Transverse colon (tissue), 4 donors: ENCODE data around the gene RPS27L. TPM values are rescaled to one million over a fixed set of nuclear protein-coding genes. Genes with fewer than 3 reads are reported as not detected.

Experiments
- DNase-seq: peaks from one replicate; pipeline ENCODE4 v3.0.0-alpha.2; 2019
- H3K27ac ChIP-seq, 4 donors: fragments of 200-600 bp; sonication (generic); 2 replicates each; pipeline ENCODE4 v1.5.1; 2016 to 2018; ENCODE audit warnings: inconsistent platforms in 4 of 4
- H3K27me3 ChIP-seq: fragments of 200-600 bp; sonication (generic); 2 replicates; pipeline ENCODE4 v1.5.1; 2017; ENCODE audit warnings: inconsistent platforms
- H3K36me3 ChIP-seq, 4 donors: fragments of 200-600 bp; sonication (generic); 2 replicates each; pipeline ENCODE4 v1.5.1; 2017 to 2019; ENCODE audit warnings: inconsistent platforms in 4 of 4
- H3K4me1 ChIP-seq, 4 donors: fragments of 200-600 bp; sonication (generic); 2 replicates each; pipeline ENCODE4 v1.5.1; 2017 to 2020; ENCODE audit warnings: inconsistent platforms in 4 of 4
- H3K4me3 ChIP-seq, 4 donors: fragments of 200-600 bp; sonication (generic); 1 replicate in 1 of 4; 2 replicates in 3 of 4; pipeline versions ENCODE4 v1.5.1 to v1.6.1; 2017 to 2019; ENCODE audit warnings: inconsistent platforms in 4 of 4
- H3K9me3 ChIP-seq, 2 donors: fragments of 200-600 bp; sonication (generic); 2 replicates each; pipeline ENCODE4 v1.5.1; 2017 to 2019; ENCODE audit warnings: inconsistent platforms in 2 of 2
- EP300 ChIP-seq: sonication (generic); formaldehyde crosslinking; IDR thresholded peaks from one replicate; pipeline ENCODE4 v1.6.1; 2017; ENCODE audit warnings: antibody characterized with exemption, low read depth
- POLR2A ChIP-seq: fragments of 450-650 bp; IDR thresholded peaks from one replicate; pipeline ENCODE4 v1.6.1; 2016; ENCODE audit warnings: antibody characterized with exemption, mild to moderate bottlenecking, moderate library complexity
- POLR2AphosphoS5 ChIP-seq, 3 donors: sonication (generic); formaldehyde crosslinking; IDR thresholded peaks; one replicate each; pipeline ENCODE4 v1.6.1; 2016; ENCODE audit warnings: antibody characterized with exemption in 3 of 3
- WGBS, 2 donors: methylation state at CpG; one replicate each; pipeline ENCODE4 v1.1.5; 2018; ENCODE audit warnings: low coverage in 1 of 2; 5-methylcytosine and 5-hydroxymethylcytosine counted together
- in situ Hi-C, 4 donors: fragments of 200-750 bp; cut with MboI; loops; one replicate each; pipeline versions ENCODE4 v1.15.0 to v1.15.1; 2017; ENCODE audit warnings: low sequenced_read_pairs in 3 of 4, low pct_ligation_motif_present in 1 of 4, low pct_unique_long_range_greater_than_20kb in 1 of 4
- intact Hi-C: fragments of 100-400 bp; cut with DNase I; formaldehyde crosslinking; loops from one replicate; pipeline ENCODE4 v1.15.1; 2023; ENCODE audit warnings: low total_unique reads
- total RNA-seq, 4 donors: library from RNA; depleted of rRNA; stranded (reverse); fragments of >200 nt; gene quantifications; one replicate each; pipeline ENCODE4 v1.1.0, GENCODE V29; 2016
- TF ChIP-seq, protein P1 (sequence below), 5 experiments: fragments of 200-600 bp in 3 of 5; fragments of 450-650 bp in 2 of 5; sonication (generic) in 3 of 5; IDR thresholded peaks; 1 replicate in 2 of 5; 2 replicates in 3 of 5; pipeline ENCODE4 v1.5.1; 2016 to 2017; ENCODE audit warnings: antibody characterized with exemption in 5 of 5, inconsistent platforms in 3 of 5, mild to moderate bottlenecking in 2 of 5, moderate library complexity in 1 of 5

The RPS27L gene
- total RNA-seq, 4 donors from 2014 or later: 4.5 to 143 (median 58.5) TPM

DNA sequence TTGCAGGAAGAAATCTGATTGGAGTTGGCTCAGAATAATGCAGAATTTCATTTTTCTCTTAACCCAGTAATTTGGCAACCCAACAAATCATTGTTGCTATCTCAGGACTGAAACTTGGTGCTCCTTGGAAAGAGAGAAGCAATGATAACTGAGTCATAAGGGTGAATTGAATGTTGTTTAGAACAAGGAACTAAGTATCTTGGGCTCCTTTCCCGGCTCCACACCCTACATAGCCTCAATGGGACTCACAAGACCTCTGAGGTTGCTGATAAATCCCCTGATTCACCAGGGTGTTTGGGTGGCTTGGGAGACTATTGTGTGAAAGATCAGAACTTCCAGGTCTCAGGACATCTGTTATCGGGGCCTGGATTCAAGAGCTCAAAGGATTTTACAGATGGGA, 24.4 kb upstream of the RPS27L start:
- 89 to 100% methylated on average over 1 to 2 of the region's 2 CpGs for WGBS, 2 donors
- Histone ChIP-seq H3K4me3 (no peak overlapping the region), H3K27me3 (no peaks in the 10 kb centered on the region), H3K9me3 (no peaks in the 10 kb centered on the region), H3K4me1 (no peaks in the 10 kb centered on the region), H3K36me3 (no peaks in the 10 kb centered on the region), H3K27ac (no peak overlapping the region)
- in situ Hi-C loops (no loop called here), intact Hi-C loops (no loop called here)
- DNase-seq: no peak
- no peak for TF ChIP-seq POLR2AphosphoS5 (IDR thresholded peaks at IDR 0.05)
- TF ChIP-seq EP300: no peak
- TF ChIP-seq, protein P1, sequence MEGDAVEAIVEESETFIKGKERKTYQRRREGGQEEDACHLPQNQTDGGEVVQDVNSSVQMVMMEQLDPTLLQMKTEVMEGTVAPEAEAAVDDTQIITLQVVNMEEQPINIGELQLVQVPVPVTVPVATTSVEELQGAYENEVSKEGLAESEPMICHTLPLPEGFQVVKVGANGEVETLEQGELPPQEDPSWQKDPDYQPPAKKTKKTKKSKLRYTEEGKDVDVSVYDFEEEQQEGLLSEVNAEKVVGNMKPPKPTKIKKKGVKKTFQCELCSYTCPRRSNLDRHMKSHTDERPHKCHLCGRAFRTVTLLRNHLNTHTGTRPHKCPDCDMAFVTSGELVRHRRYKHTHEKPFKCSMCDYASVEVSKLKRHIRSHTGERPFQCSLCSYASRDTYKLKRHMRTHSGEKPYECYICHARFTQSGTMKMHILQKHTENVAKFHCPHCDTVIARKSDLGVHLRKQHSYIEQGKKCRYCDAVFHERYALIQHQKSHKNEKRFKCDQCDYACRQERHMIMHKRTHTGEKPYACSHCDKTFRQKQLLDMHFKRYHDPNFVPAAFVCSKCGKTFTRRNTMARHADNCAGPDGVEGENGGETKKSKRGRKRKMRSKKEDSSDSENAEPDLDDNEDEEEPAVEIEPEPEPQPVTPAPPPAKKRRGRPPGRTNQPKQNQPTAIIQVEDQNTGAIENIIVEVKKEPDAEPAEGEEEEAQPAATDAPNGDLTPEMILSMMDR (IDR thresholded peaks at IDR 0.05): no peak
- no peak for TF ChIP-seq POLR2A

DNA sequence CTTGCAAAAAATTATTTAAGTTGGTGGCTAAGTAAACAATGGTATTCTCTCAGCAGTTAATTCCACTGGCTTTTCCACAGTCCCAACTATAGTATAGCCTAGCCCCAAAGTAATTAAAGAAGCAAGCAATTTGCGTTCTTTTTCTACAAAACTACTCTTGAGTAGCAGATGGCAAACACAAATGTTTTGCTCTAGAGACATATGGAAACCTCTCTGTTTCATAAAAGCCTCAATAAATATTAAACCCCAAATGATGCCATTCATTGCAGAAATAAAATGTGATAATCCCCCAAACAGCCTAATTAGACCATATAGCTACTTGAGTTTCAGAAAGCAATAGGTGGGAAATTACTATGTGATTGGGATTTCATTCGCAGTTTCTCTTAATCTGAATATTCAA, 23.5 kb upstream of the RPS27L start:
- 87 to 97% methylated on average over 2 of the region's 2 CpGs for WGBS, 2 donors
- Histone ChIP-seq H3K36me3 (no peaks in the 10 kb centered on the region), H3K27ac (no peak overlapping the region), H3K4me3 (no peak overlapping the region), H3K27me3 (no peaks in the 10 kb centered on the region), H3K9me3 (no peaks in the 10 kb centered on the region), H3K4me1 (no peaks in the 10 kb centered on the region)
- DNase-seq: no peak
- intact Hi-C loops (no loop called here), in situ Hi-C loops (no loop called here)
- TF ChIP-seq EP300 (no peak), POLR2A (no peak), POLR2AphosphoS5 (IDR thresholded peaks at IDR 0.05) (no peak)
- TF ChIP-seq, protein P1 (IDR thresholded peaks at IDR 0.05): no peak

DNA sequence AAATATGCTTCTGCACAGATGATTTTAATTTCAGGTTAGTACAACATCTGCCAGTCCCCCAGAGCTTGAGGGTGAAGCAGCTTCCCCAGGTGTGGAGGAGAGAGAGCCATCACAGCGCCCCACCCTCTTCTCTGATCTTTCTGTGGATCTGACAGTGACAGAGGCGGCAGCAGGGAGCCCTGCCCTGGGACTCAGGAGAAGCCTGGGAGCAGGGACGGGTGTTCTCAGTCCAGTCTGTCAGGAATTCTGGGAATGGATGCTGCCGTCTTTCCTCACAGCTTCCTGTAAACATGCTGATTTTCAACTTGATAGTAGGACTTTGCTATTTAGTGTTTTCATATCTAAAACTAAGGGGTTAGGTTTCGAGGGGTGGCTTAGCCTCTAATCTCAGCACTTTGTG, 20.8 kb upstream of the RPS27L start:
- no peaks in the 10 kb centered on the region for H3K36me3 ChIP-seq
- 45% methylated on average over 5 of the region's 5 CpGs; no CpG with 5 or more reads in 1 of the 2 donors for WGBS, 2 donors
- no peak overlapping the region for H3K4me3 ChIP-seq
- in situ Hi-C loops (no loop called here), intact Hi-C loops (no loop called here)
- H3K27ac ChIP-seq: no peak overlapping the region
- H3K27me3 ChIP-seq: no peaks in the 10 kb centered on the region
- TF ChIP-seq, protein P1 (IDR thresholded peaks at IDR 0.05): no peak
- TF ChIP-seq POLR2A (no peak), POLR2AphosphoS5 (IDR thresholded peaks at IDR 0.05) (no peak), EP300 (no peak)
- DNase-seq: no peak
- no peaks in the 10 kb centered on the region for H3K9me3 ChIP-seq
- no peaks in the 10 kb centered on the region for H3K4me1 ChIP-seq

DNA sequence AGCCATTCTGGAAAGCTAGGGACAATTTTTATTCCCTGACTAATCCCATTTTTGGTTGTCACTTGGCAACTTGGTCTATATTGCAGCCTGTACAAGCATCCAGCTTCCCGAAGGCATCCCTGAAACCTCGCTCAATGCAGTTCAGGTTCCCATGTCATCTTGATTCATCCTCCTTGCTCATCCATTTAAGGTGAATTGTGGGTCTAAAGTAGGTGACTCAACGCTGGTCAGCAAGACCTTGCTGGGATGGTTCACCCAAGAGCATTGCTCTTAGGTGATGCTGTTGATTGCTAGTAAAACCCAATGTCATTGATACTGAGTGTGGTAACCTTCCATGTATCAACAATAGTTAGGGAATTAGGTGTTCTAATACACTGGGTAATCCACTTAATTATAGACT, 19.0 kb upstream of the RPS27L start:
- intact Hi-C loops (no loop called here), in situ Hi-C loops (no loop called here)
- WGBS, 2 donors: 81% methylated on average over 3 of the region's 3 CpGs; no CpG with 5 or more reads in 1 of the 2 donors
- no peak for TF ChIP-seq POLR2AphosphoS5 (IDR thresholded peaks at IDR 0.05)
- TF ChIP-seq, protein P1 (IDR thresholded peaks at IDR 0.05): no peak
- TF ChIP-seq POLR2A: no peak
- TF ChIP-seq EP300: no peak
- no peaks in the 10 kb centered on the region for H3K9me3 ChIP-seq
- H3K4me1 ChIP-seq: no peaks in the 10 kb centered on the region
- no peaks in the 10 kb centered on the region for H3K27me3 ChIP-seq
- no peak overlapping the region for H3K4me3 ChIP-seq
- no peaks in the 10 kb centered on the region for H3K36me3 ChIP-seq
- H3K27ac ChIP-seq: no peak overlapping the region
- no peak for DNase-seq
